Measurements from ENCODE around the gene DLGAP1.

DNA sequence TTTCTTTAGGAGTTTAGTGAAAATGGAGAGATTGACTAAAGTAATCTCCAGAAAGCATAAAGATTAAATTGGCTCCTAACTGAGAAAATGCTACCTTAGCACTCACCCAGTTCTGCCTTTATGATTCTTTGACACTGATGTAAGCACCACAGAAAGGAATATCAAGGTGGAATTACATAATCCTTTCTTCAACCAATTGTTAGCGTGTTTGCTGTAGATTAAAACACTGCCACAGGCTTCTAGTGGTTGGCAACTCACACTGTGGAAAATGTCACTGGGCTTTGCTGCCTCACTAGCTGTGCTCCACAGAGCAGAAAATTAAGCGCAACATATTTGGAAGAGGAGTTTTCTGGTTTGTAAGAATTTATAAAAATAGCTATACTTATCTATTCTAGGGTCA is 104.1 kb downstream of the DLGAP1 start:
- TF ChIP-seq, protein P1, sequence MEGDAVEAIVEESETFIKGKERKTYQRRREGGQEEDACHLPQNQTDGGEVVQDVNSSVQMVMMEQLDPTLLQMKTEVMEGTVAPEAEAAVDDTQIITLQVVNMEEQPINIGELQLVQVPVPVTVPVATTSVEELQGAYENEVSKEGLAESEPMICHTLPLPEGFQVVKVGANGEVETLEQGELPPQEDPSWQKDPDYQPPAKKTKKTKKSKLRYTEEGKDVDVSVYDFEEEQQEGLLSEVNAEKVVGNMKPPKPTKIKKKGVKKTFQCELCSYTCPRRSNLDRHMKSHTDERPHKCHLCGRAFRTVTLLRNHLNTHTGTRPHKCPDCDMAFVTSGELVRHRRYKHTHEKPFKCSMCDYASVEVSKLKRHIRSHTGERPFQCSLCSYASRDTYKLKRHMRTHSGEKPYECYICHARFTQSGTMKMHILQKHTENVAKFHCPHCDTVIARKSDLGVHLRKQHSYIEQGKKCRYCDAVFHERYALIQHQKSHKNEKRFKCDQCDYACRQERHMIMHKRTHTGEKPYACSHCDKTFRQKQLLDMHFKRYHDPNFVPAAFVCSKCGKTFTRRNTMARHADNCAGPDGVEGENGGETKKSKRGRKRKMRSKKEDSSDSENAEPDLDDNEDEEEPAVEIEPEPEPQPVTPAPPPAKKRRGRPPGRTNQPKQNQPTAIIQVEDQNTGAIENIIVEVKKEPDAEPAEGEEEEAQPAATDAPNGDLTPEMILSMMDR (IDR thresholded peaks at IDR 0.05), result no peak
- TF ChIP-seq EZH2 (IDR thresholded peaks at IDR 0.05), result no peak
